ENCODE measurements around the gene CHAC1. TPM values are rescaled to one million over a fixed set of nuclear protein-coding genes. Genes with fewer than 3 reads are reported as not detected.

The CHAC1 gene
- total RNA-seq, 1 experiment from 2014 or later: 48.7 TPM

DNA sequence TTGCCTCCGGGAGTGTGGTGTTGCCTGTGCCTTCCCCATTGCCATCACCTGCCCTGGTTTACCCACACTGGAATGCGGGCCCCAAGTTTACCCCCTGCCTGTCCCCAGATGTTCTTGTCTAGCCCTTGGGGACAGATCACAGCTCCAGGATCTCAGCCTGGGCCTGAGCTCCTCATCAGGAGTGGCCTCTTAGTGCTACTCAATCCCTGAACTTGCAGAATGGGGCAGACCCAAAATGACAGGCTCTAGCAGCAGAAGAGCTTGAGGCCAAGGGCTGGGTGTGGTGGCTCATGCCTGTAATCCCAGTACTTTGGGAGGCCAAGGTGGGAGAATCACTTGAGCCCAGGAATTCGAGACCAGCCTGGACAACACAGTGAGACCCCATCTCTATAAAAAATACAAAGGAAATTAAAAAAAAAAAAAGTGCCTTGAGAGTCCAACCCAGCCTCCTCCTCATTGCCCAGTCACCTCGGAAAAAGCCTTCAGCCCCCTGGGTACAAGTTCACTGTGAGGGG is 3.8 kb downstream of the CHAC1 start:
- no peak overlapping the region for H3K4me3 Mint-ChIP-seq
- no peaks in the 10 kb centered on the region for H3K27me3 ChIP-seq (ENCODE audit: insufficient read depth, low read length)

More for the DNA sequence above, 3.8 kb downstream of the CHAC1 start:
- no peak overlapping the region for H3K4ac ChIP-seq (ENCODE audit: low read depth, low read length)
- H3K56ac ChIP-seq (ENCODE audit: insufficient read length, low read depth, low read length): no peak overlapping the region
- H4K20me1 ChIP-seq (ENCODE audit: control insufficient read depth, insufficient read depth, insufficient read length): no peaks in the 10 kb centered on the region
- DNase-seq: no peak
- no peak overlapping the region for H2BK5ac ChIP-seq (ENCODE audit: insufficient read length, low read length)
- Mint-ChIP-seq H3K4me1 (peaks cover 46 to 58% of the 10 kb centered on the region in 2 experiments), H3K27me3 (ENCODE audit: low read depth) (no peaks in the 10 kb centered on the region; the same call in 1 of the 2 replicates), H3K9me3 (no peaks in the 10 kb centered on the region; a peak in 1 of 5 replicates), H3K27ac (no peak overlapping the region; a peak in 1 of 7 replicates), H3K36me3 (ENCODE audit: insufficient read depth in 1 of 3, low read depth in 3 of 3) (peaks cover 18 to 35% (median 30%) of the 10 kb centered on the region in 3 experiments)
- H4K8ac ChIP-seq (replicated peaks; ENCODE audit: insufficient read length, low read depth, low read length): no peak overlapping the region
- TF ChIP-seq, protein P1, sequence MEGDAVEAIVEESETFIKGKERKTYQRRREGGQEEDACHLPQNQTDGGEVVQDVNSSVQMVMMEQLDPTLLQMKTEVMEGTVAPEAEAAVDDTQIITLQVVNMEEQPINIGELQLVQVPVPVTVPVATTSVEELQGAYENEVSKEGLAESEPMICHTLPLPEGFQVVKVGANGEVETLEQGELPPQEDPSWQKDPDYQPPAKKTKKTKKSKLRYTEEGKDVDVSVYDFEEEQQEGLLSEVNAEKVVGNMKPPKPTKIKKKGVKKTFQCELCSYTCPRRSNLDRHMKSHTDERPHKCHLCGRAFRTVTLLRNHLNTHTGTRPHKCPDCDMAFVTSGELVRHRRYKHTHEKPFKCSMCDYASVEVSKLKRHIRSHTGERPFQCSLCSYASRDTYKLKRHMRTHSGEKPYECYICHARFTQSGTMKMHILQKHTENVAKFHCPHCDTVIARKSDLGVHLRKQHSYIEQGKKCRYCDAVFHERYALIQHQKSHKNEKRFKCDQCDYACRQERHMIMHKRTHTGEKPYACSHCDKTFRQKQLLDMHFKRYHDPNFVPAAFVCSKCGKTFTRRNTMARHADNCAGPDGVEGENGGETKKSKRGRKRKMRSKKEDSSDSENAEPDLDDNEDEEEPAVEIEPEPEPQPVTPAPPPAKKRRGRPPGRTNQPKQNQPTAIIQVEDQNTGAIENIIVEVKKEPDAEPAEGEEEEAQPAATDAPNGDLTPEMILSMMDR (conservative IDR thresholded peaks at IDR 0.05): no peak
- H2AFZ ChIP-seq (ENCODE audit: low read length): no peak overlapping the region
- no peak overlapping the region for H3K27ac ChIP-seq (ENCODE audit: insufficient read length, low read depth, low read length)
- no peak overlapping the region for H2BK15ac ChIP-seq (ENCODE audit: low read depth, low read length)
- H2BK20ac ChIP-seq (ENCODE audit: low read depth, low read length, poor library complexity, severe bottlenecking): no peak overlapping the region
- no peaks in the 10 kb centered on the region; the same call in 1 of the 2 replicates for H3K79me2 ChIP-seq (ENCODE audit: insufficient read depth, low read length)
- no peak overlapping the region for H2AK5ac ChIP-seq (ENCODE audit: insufficient read length, low read length)
- H3K23me2 ChIP-seq (ENCODE audit: insufficient read length, low read depth, low read length, poor library complexity, severe bottlenecking): peaks cover 18% of the 10 kb centered on the region
- H3K4me2 ChIP-seq (ENCODE audit: insufficient read depth, insufficient read length, low read length): no peak overlapping the region
- no peak overlapping the region for H4K5ac ChIP-seq (ENCODE audit: insufficient read length, low read depth, low read length)
- H3K14ac ChIP-seq (ENCODE audit: insufficient read depth, low read length): no peak overlapping the region; the same call in 1 of the 2 replicates
- H2BK120ac ChIP-seq (ENCODE audit: low read depth, low read length, poor library complexity, severe bottlenecking): no peak overlapping the region
- no peak overlapping the region for H3K9ac ChIP-seq (ENCODE audit: extremely low read depth, insufficient read length, low read length)
- H2BK12ac ChIP-seq (ENCODE audit: insufficient read length, low read depth, low read length): no peak overlapping the region
- no peaks in the 10 kb centered on the region for H3K79me1 ChIP-seq (ENCODE audit: insufficient read depth, low read depth, low read length, poor library complexity, severe bottlenecking)
- H4K91ac ChIP-seq (ENCODE audit: insufficient read length, low read depth, low read length): no peak overlapping the region
- no CpG with 5 or more reads among the region's 4 CpGs for WGBS (ENCODE audit: extremely low coverage, insufficient read length, low lambda C conversion rate)
- peaks cover 3% of the 10 kb centered on the region; the same call in 1 of the 2 replicates for H3K4me1 ChIP-seq (ENCODE audit: insufficient read depth, low read length)
- H3K18ac ChIP-seq (ENCODE audit: insufficient read length, low read depth, low read length): no peak overlapping the region
- H3K9me3 ChIP-seq (ENCODE audit: control insufficient read depth, low read depth, low read length): no peaks in the 10 kb centered on the region
- H3K23ac ChIP-seq (ENCODE audit: insufficient read length, low read depth, low read length): no peak overlapping the region
- H3T11ph ChIP-seq (ENCODE audit: low read length): no peak overlapping the region

Data from H9 (cell line).